NB4 (cell line): ENCODE results near the gene BMPR1B.

Experiments used
- MYC ChIP-seq: IDR thresholded peaks from 2 replicates; pipeline ENCODE4 v1.6.1; 2011; ENCODE audit warnings: low read depth, low read length
- POLR2A ChIP-seq: IDR thresholded peaks from 2 replicates; pipeline ENCODE4 v1.6.1; 2011; ENCODE audit warnings: mild to moderate bottlenecking; ENCODE audit not compliant: insufficient read length; ENCODE audit errors: extremely low read depth
- TF ChIP-seq, protein P1 (sequence below): IDR thresholded peaks from one replicate; pipeline ENCODE4 v1.5.1; 2012; ENCODE audit warnings: low read depth, low read length
- TF ChIP-seq, protein P2 (sequence below): IDR thresholded peaks from 2 replicates; pipeline ENCODE4 v1.6.1; 2011; ENCODE audit warnings: low read depth, low read length

DNA sequence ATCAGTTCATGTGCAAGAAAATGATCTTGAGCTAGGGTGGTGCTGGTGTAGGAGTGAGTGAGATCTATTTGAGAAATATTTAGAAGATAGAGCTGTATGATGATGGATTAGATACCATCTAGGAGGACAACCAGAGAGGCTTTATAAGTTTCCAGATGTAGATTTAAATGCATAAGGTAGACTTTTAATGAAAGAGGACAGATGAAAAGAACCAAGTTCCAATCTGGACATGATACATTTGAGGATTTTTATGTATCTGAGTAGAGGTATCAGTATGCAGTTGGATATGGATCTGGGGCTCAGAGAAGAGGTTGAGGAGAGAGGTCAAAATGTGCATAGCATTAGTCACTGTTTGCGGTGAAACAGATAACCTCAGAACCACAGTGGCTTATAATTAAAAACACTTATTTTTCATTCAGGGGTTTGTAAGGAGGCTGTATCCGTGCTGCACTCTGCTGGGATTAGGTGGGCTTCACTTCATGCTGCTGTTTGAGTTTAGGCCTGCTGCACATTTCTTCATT is 348.7 kb downstream of the BMPR1B start:
- TF ChIP-seq MYC (no peak), POLR2A (no peak)
- TF ChIP-seq, protein P1, sequence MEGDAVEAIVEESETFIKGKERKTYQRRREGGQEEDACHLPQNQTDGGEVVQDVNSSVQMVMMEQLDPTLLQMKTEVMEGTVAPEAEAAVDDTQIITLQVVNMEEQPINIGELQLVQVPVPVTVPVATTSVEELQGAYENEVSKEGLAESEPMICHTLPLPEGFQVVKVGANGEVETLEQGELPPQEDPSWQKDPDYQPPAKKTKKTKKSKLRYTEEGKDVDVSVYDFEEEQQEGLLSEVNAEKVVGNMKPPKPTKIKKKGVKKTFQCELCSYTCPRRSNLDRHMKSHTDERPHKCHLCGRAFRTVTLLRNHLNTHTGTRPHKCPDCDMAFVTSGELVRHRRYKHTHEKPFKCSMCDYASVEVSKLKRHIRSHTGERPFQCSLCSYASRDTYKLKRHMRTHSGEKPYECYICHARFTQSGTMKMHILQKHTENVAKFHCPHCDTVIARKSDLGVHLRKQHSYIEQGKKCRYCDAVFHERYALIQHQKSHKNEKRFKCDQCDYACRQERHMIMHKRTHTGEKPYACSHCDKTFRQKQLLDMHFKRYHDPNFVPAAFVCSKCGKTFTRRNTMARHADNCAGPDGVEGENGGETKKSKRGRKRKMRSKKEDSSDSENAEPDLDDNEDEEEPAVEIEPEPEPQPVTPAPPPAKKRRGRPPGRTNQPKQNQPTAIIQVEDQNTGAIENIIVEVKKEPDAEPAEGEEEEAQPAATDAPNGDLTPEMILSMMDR: no peak
- TF ChIP-seq, protein P2, sequence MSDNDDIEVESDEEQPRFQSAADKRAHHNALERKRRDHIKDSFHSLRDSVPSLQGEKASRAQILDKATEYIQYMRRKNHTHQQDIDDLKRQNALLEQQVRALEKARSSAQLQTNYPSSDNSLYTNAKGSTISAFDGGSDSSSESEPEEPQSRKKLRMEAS: no peak
